CD4-positive, alpha-beta T cell (primary cell): ENCODE measurements around the gene AGBL1. TPM values are rescaled to one million over a fixed set of nuclear protein-coding genes. Genes with fewer than 3 reads are reported as not detected.
"Not testable (repeated sequence)": the region's sequence is repeated elsewhere in the genome, so short reads cannot be mapped to it uniquely, and the experiment has no call there.

Source experiments
- ATAC-seq: fragments of 200-7000 bp; cut with Tn5 transposase; one replicate; pipeline ENCODE4 v1.10.0; 2022; ENCODE audit warnings: mild to moderate bottlenecking; ENCODE audit not compliant: poor library complexity
- CTCF ChIA-PET: fragments of 350-600 bp; sonication (Branson Sonifier 250); formaldehyde crosslinking; loops from one replicate; lab custom pipeline; 2021; ENCODE audit warnings: antibody characterized with exemption, inconsistent platforms; lab: Charles Lee
- POLR2A ChIA-PET: fragments of 350-600 bp; sonication (Branson Sonifier 250); formaldehyde crosslinking; loops from one replicate; lab custom pipeline; 2021; ENCODE audit warnings: antibody characterized with exemption, inconsistent platforms; lab: Charles Lee
- DNase-seq, 14 experiments: peaks; one replicate each; pipeline ENCODE4 v3.0.0-alpha.2; 2013 to 2020; ENCODE audit warnings: mixed read lengths in 2 of 14
- H3K27ac ChIP-seq, 2 donors: one replicate each; pipeline versions ENCODE4 v1.5.1 to v1.7.0; 2013; ENCODE audit warnings: low read length in 2 of 2, low read depth in 1 of 2, mild to moderate bottlenecking in 1 of 2
- H3K27me3 ChIP-seq, 2 experiments: 1 replicate in 1 of 2; 2 replicates in 1 of 2; pipeline versions ENCODE4 v1.6.1 to v1.7.0; 2013; ENCODE audit warnings: low read length in 2 of 2, control low read depth in 1 of 2, mild to moderate bottlenecking in 1 of 2, moderate library complexity in 1 of 2; ENCODE audit not compliant: insufficient read depth in 2 of 2, control insufficient read depth in 1 of 2
- H3K36me3 ChIP-seq: one replicate; pipeline ENCODE4 v1.6.1; 2013; ENCODE audit warnings: low read length, control low read depth; ENCODE audit not compliant: insufficient read depth
- H3K4me1 ChIP-seq: one replicate; pipeline ENCODE4 v1.6.1; 2013; ENCODE audit warnings: low read length, control low read depth; ENCODE audit not compliant: insufficient read depth
- H3K4me3 ChIP-seq: one replicate; pipeline ENCODE4 v1.5.1; 2013; ENCODE audit warnings: mild to moderate bottlenecking, low read length, moderate library complexity
- H3K9me3 ChIP-seq, 2 experiments: 1 replicate in 1 of 2; 2 replicates in 1 of 2; pipeline versions ENCODE4 v1.6.1 to v1.7.0; 2013; ENCODE audit warnings: low read length in 2 of 2, mild to moderate bottlenecking in 2 of 2, control low read depth in 1 of 2, moderate library complexity in 1 of 2; ENCODE audit not compliant: control insufficient read depth in 1 of 2, insufficient read depth in 1 of 2
- H3K27ac Mint-ChIP-seq: one replicate; pipeline ENCODE4 v1.8.0; 2020; ENCODE audit warnings: mixed read lengths
- H3K27me3 Mint-ChIP-seq: one replicate; pipeline ENCODE4 v1.8.0; 2021; ENCODE audit warnings: mixed read lengths
- H3K36me3 Mint-ChIP-seq: one replicate; pipeline ENCODE4 v1.8.0; 2021; ENCODE audit warnings: low read depth, mixed read lengths
- H3K4me1 Mint-ChIP-seq: one replicate; pipeline ENCODE4 v1.8.0; 2021; ENCODE audit warnings: low read depth, mixed read lengths
- H3K4me3 Mint-ChIP-seq: one replicate; pipeline ENCODE4 v1.8.0; 2020; ENCODE audit warnings: mild to moderate bottlenecking, mixed read lengths
- H3K9me3 Mint-ChIP-seq: one replicate; pipeline ENCODE4 v1.8.0; 2020; ENCODE audit warnings: mixed read lengths
- CTCF ChIP-seq: fragments of 200-600 bp; IDR thresholded peaks from one replicate; pipeline ENCODE4 v1.8.0; 2022; ENCODE audit warnings: antibody characterized with exemption, mild to moderate bottlenecking
- intact Hi-C, 2 experiments: fragments of 100-400 bp; cut with DNase I in 1 of 2; cut with micrococcal nuclease in 1 of 2; formaldehyde crosslinking; loops; one replicate each; pipeline versions ENCODE4 v1.15.1 to v1.9.0; 2023 to 2025; cut with DNase I, micrococcal nuclease
- total RNA-seq, 174 experiments: library from RNA in 2 of 174; stranded (reverse) in 2 of 174; gene quantifications; one replicate each; pipeline ENCODE4 v1.2.3 and lab custom pipeline; 2021 to 2026

AGBL1 gene
- total RNA-seq, 2 experiments from 2014 or later = not detected

- POLR2A ChIA-PET = no interaction called here
These were observed 796.8 kb downstream of the AGBL1 start for GRCh38 chr15:86876387-86876944.

GRCh38 chr15:86877171-86877631 lies 797.5 kb downstream of the AGBL1 start:
- TF ChIP-seq CTCF = no peak
- intact Hi-C loops = no loop called here
- no peak for ATAC-seq
- Mint-ChIP-seq H3K27me3 (no peaks in the 10 kb centered on the region), H3K9me3 (no peaks in the 10 kb centered on the region), H3K4me1 (no peaks in the 10 kb centered on the region), H3K36me3 (no peaks in the 10 kb centered on the region), H3K27ac (no peak overlapping the region), H3K4me3 (no peak overlapping the region)
- DNase-seq = no peak
- H3K27me3 ChIP-seq = no peaks in the 10 kb centered on the region
- no peaks in the 10 kb centered on the region for H3K4me1 ChIP-seq
- no peaks in the 10 kb centered on the region for H3K9me3 ChIP-seq
- CTCF ChIA-PET = no interaction called here
- no peak overlapping the region for H3K4me3 ChIP-seq
- POLR2A ChIA-PET = no interaction called here
- H3K36me3 ChIP-seq = no peaks in the 10 kb centered on the region
- H3K27ac ChIP-seq = no peak overlapping the region

More at GRCh38 chr15:86876387-86876944, 796.8 kb downstream of the AGBL1 start:
- H3K4me3 Mint-ChIP-seq = no peak overlapping the region
- H3K9me3 Mint-ChIP-seq = no peaks in the 10 kb centered on the region
- no peaks in the 10 kb centered on the region for H3K27me3 Mint-ChIP-seq
- CTCF ChIA-PET = no interaction called here
- H3K4me3 ChIP-seq = no peak overlapping the region
- ATAC-seq (no peak), DNase-seq (no peak)
- no peak overlapping the region for H3K27ac Mint-ChIP-seq
- H3K36me3 ChIP-seq = no peaks in the 10 kb centered on the region
- intact Hi-C loops = no loop called here
- no peaks in the 10 kb centered on the region for H3K27me3 ChIP-seq
- TF ChIP-seq CTCF = no peak
- no peaks in the 10 kb centered on the region for H3K9me3 ChIP-seq
- no peaks in the 10 kb centered on the region for H3K4me1 Mint-ChIP-seq
- no peak overlapping the region for H3K27ac ChIP-seq
- no peaks in the 10 kb centered on the region for H3K36me3 Mint-ChIP-seq
- H3K4me1 ChIP-seq = no peaks in the 10 kb centered on the region

GRCh38 chr15:86878844-86879243 lies 799.2 kb downstream of the AGBL1 start:
- H3K9me3 Mint-ChIP-seq, ATAC-seq, H3K36me3 ChIP-seq, H3K4me1 ChIP-seq, CTCF ChIA-PET, POLR2A ChIA-PET, H3K36me3 Mint-ChIP-seq, H3K4me3 Mint-ChIP-seq, H3K4me1 Mint-ChIP-seq, H3K27me3 Mint-ChIP-seq, H3K27me3 ChIP-seq, H3K27ac Mint-ChIP-seq, H3K9me3 ChIP-seq, DNase-seq, intact Hi-C loops, H3K4me3 ChIP-seq, H3K27ac ChIP-seq: not testable (repeated sequence)
